HEK293 (cell line): ENCODE data around the gene COL12A1.

ENCODE experiments used
- CTCF ChIA-PET: fragments of 350-600 bp; formaldehyde crosslinking; extraction: SDS; loops from one replicate; lab custom pipeline; 2021; ENCODE audit warnings: antibody characterized with exemption; lab: Yijun Ruan, JAX
- POLR2A ChIA-PET: fragments of 300-600 bp; formaldehyde crosslinking; extraction: SDS; loops from one replicate; lab custom pipeline; 2020; ENCODE audit warnings: antibody characterized with exemption, inconsistent platforms; lab: Yijun Ruan, JAX
- H3K27ac ChIP-seq: fragments of 200-500 bp; sonication (Bioruptor generic); 2 replicates; pipeline ENCODE4 v1.5.1; 2014; ENCODE audit warnings: low read depth, low read length, control low read depth, inconsistent platforms; ENCODE audit errors: extremely low read depth
- H3K36me3 ChIP-seq, 2 experiments: fragments of 200-500 bp in 1 of 2; sonication (Bioruptor generic) in 1 of 2; 1 replicate in 1 of 2; 2 replicates in 1 of 2; pipeline ENCODE4 v1.5.1; 2014 to 2017; ENCODE audit warnings: inconsistent platforms in 2 of 2, low read length in 2 of 2; ENCODE audit not compliant: control insufficient read depth in 2 of 2, insufficient read depth in 1 of 2
- H3K4me1 ChIP-seq: fragments of 200-500 bp; sonication (Bioruptor generic); 2 replicates; pipeline ENCODE4 v1.5.1; 2014; ENCODE audit warnings: mild to moderate bottlenecking, low read length, inconsistent platforms; ENCODE audit not compliant: control insufficient read depth, insufficient read depth
- H3K4me3 ChIP-seq: 2 replicates; pipeline ENCODE4 v1.5.1; 2011; ENCODE audit warnings: low read depth, mild to moderate bottlenecking, control low read depth, low read length, moderate library complexity
- H3K9me3 ChIP-seq: fragments of 200-500 bp; sonication (Bioruptor generic); 2 replicates; pipeline ENCODE4 v1.5.1; 2014; ENCODE audit warnings: low read depth, low read length, inconsistent platforms; ENCODE audit not compliant: control insufficient read depth, insufficient read depth
- GLI2 ChIP-seq: fragments of 450-650 bp; formaldehyde crosslinking; IDR thresholded peaks from 2 replicates; pipeline ENCODE4; 2017; ENCODE audit warnings: missing biosample characterization, missing genetic modification characterization, low read depth, borderline replicate concordance
- KLF1 ChIP-seq: fragments of 450-650 bp; formaldehyde crosslinking; IDR thresholded peaks from 2 replicates; pipeline ENCODE4 v1.5.1; 2016; ENCODE audit warnings: missing biosample characterization, missing genetic modification characterization
- MZF1 ChIP-seq: fragments of 450-650 bp; formaldehyde crosslinking; IDR thresholded peaks from 2 replicates; pipeline ENCODE4 v1.5.1; 2017; ENCODE audit warnings: missing biosample characterization, missing genetic modification characterization, borderline replicate concordance
- ZBTB17 ChIP-seq: fragments of 450-650 bp; formaldehyde crosslinking; IDR thresholded peaks from 2 replicates; pipeline ENCODE4 v1.5.1; 2016; ENCODE audit warnings: missing biosample characterization, missing genetic modification characterization
- ZNF10 ChIP-seq: fragments of 450-650 bp; formaldehyde crosslinking; IDR thresholded peaks from 2 replicates; pipeline ENCODE4 v1.5.1; 2017; ENCODE audit warnings: missing biosample characterization, missing genetic modification characterization
- ZNF132 ChIP-seq: fragments of 450-650 bp; formaldehyde crosslinking; IDR thresholded peaks from 2 replicates; pipeline ENCODE4 v1.5.1; 2017; ENCODE audit warnings: missing biosample characterization, missing genetic modification characterization, borderline replicate concordance
- ZNF140 ChIP-seq: fragments of 450-650 bp; formaldehyde crosslinking; IDR thresholded peaks from 2 replicates; pipeline ENCODE4 v1.5.1; 2016; ENCODE audit warnings: missing biosample characterization, missing genetic modification characterization
- ZNF416 ChIP-seq: fragments of 450-650 bp; formaldehyde crosslinking; IDR thresholded peaks from 2 replicates; pipeline ENCODE4 v1.5.1; 2016; ENCODE audit warnings: missing biosample characterization, missing genetic modification characterization
- ZNF530 ChIP-seq: fragments of 450-650 bp; formaldehyde crosslinking; IDR thresholded peaks from 2 replicates; pipeline ENCODE4 v1.5.1; 2016; ENCODE audit warnings: low read depth, missing biosample characterization, missing genetic modification characterization
- ZNF549 ChIP-seq: fragments of 450-650 bp; IDR thresholded peaks from 2 replicates; pipeline ENCODE4 v1.5.1; 2018; ENCODE audit warnings: missing biosample characterization, missing genetic modification characterization, mild to moderate bottlenecking, inconsistent platforms, moderate library complexity
- ZNF560 ChIP-seq: fragments of 450-650 bp; formaldehyde crosslinking; IDR thresholded peaks from 2 replicates; pipeline ENCODE4 v1.5.1; 2017; ENCODE audit warnings: missing biosample characterization, missing genetic modification characterization, borderline replicate concordance
- ZNF664 ChIP-seq: fragments of 450-650 bp; formaldehyde crosslinking; IDR thresholded peaks from 2 replicates; pipeline ENCODE4 v1.5.1; 2016; ENCODE audit warnings: missing biosample characterization, missing genetic modification characterization
- ZNF76 ChIP-seq: fragments of 450-650 bp; formaldehyde crosslinking; IDR thresholded peaks from 2 replicates; pipeline ENCODE4; 2016; ENCODE audit warnings: low read depth, missing biosample characterization, missing genetic modification characterization, borderline replicate concordance
- TF ChIP-seq, protein P1 (sequence below): fragments of 450-650 bp; formaldehyde crosslinking; IDR thresholded peaks from 2 replicates; pipeline ENCODE4 v1.5.1; 2016; ENCODE audit warnings: missing biosample characterization, missing genetic modification characterization
- TF ChIP-seq, protein P2 (sequence below): fragments of 450-650 bp; formaldehyde crosslinking; optimal IDR thresholded peaks from 2 replicates; pipeline ENCODE3; 2016; ENCODE audit warnings: missing biosample characterization, mild to moderate bottlenecking, missing genetic modification characterization
- TF ChIP-seq, protein P3 (sequence below): fragments of 450-650 bp; formaldehyde crosslinking; IDR thresholded peaks from 2 replicates; pipeline ENCODE4 v1.5.1; 2016; ENCODE audit warnings: missing biosample characterization, missing genetic modification characterization
- TF ChIP-seq, protein P4 (sequence below): fragments of 450-650 bp; IDR thresholded peaks from 2 replicates; pipeline ENCODE4 v1.5.1; 2018; ENCODE audit warnings: missing biosample characterization, missing genetic modification characterization
- TF ChIP-seq, protein P5 (sequence below): fragments of 450-650 bp; formaldehyde crosslinking; IDR thresholded peaks from 2 replicates; pipeline ENCODE4 v1.5.1; 2016; ENCODE audit warnings: missing biosample characterization, missing genetic modification characterization

COL12A1 gene

DNA sequence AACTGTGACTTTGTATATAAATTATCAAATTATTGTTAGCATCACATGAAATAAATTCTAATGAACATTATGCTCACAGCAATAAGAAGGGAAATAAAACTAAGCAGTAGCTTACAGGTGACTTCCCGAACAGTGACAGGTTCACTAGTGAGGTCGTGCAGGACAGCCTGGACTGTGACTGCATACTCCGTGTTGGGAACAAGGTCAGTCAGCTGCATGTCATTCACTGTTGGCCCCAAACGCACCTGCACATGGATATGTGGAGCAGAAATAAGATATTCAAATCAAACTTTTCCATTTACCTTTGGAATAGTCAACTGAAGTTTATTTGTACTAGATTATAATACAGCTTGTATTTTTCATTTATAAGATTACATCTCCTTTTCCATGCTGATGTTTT is 60.6 kb downstream of the COL12A1 start (continued):
- TF ChIP-seq ZNF530 (tag by site-specific recombination) (no peak), ZNF549 (tag by site-specific recombination) (no peak), ZNF10 (tag by site-specific recombination) (no peak), ZNF560 (tag by site-specific recombination) (no peak), ZNF140 (tag by site-specific recombination) (no peak)
- TF ChIP-seq, protein P1, sequence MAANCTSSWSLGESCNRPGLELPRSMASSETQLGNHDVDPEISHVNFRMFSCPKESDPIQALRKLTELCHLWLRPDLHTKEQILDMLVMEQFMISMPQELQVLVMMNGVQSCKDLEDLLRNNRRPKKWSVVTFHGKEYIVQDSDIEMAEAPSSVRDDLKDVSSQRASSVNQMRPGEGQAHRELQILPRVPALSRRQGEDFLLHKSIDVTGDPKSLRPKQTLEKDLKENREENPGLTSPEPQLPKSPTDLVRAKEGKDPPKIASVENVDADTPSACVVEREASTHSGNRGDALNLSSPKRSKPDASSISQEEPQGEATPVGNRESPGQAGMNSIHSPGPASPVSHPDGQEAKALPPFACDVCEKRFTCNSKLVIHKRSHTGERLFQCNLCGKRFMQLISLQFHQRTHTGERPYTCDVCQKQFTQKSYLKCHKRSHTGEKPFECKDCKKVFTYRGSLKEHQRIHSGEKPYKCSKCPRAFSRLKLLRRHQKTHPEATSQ, result no peak

DNA sequence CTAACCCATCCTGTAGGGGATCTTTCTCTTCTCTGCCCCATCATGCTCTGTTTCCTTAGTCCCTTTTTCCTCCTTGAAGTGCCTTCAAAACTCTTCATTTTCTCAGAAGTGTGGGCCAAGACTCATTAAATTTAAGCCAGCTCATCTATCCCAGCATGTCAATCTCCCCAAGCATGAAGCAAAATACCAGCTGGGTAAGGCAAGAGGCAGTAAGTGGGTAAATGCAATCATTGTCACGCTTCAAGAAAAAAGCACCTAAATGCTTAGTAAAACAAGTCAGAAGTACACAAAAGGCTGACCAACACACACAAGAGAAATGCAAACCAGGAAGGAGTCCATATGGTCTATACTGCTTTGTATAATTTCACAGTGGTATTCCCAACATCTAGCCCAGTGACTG is 61.5 kb downstream of the COL12A1 start:
- POLR2A ChIA-PET, result no interaction called here
- no peak overlapping the region for H3K27ac ChIP-seq

DNA sequence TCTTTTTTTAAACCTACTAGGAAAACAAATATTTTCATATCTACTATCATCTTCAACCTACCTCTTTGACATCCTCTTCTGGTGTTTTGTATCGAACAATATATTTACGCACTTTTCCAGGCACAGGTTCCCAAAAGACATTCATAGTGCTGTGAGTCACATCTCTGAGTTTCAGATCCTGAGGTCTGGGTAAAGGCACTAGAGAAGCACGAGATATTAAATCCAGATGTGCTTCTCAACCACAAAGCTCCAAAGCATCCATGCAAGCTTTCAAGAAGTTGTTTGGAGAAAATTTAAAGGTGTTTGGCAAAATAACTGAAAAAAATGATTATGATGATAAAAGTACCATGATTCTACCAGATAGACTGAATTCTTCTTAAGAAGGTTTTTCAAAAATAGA is 62.7 kb downstream of the COL12A1 start:
- Histone ChIP-seq H3K36me3 (no peaks in the 10 kb centered on the region), H3K9me3 (no peaks in the 10 kb centered on the region), H3K27ac (no peak overlapping the region), H3K4me1 (no peaks in the 10 kb centered on the region), H3K4me3 (no peak overlapping the region)
- POLR2A ChIA-PET, result no interaction called here
- TF ChIP-seq ZNF76 (tag by site-specific recombination), result no peak
- CTCF ChIA-PET, result interaction anchor here (0.8 kb wide), 2 partner anchors 12 to 82 kb away, joined by 3 read pairs; no protein-coding TSS in a partner anchor

More for the DNA sequence above, 61.5 kb downstream of the COL12A1 start:
- Histone ChIP-seq H3K9me3 (no peaks in the 10 kb centered on the region), H3K36me3 (no peaks in the 10 kb centered on the region), H3K4me3 (no peak overlapping the region), H3K4me1 (no peaks in the 10 kb centered on the region)
- no peak for TF ChIP-seq MZF1
- TF ChIP-seq, protein P2, sequence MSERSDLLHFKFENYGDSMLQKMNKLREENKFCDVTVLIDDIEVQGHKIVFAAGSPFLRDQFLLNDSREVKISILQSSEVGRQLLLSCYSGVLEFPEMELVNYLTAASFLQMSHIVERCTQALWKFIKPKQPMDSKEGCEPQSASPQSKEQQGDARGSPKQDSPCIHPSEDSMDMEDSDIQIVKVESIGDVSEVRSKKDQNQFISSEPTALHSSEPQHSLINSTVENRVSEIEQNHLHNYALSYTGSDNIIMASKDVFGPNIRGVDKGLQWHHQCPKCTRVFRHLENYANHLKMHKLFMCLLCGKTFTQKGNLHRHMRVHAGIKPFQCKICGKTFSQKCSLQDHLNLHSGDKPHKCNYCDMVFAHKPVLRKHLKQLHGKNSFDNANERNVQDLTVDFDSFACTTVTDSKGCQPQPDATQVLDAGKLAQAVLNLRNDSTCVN, result no peak
- no peak for TF ChIP-seq ZNF416 (tag by site-specific recombination)
- CTCF ChIA-PET, result no interaction called here

DNA sequence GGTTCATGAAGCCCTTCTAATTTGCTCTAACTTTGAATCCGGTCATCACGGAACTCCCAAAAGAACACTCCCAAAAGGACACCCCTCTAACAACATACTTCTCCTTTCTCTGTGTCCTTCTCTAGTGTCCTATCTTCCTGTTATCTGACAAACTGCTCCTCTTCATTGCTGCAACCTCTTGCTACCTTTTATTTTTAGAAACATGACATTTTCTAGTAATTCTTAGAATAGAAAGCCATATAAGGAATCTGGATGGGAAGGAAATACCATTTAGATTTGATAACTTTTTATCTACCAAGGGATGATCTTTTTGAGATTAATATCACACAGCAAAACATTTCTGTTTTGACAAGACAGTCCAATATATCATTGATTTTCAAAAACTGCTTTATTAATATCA is 63.1 kb downstream of the COL12A1 start:
- no peaks in the 10 kb centered on the region for H3K36me3 ChIP-seq
- H3K27ac ChIP-seq, result no peak overlapping the region
- no peak overlapping the region for H3K4me3 ChIP-seq
- ChIA-PET POLR2A (no interaction called here), CTCF (interaction anchor here (0.6 kb wide), 1 partner anchor 734 kb away, joined by 3 read pairs; no protein-coding TSS in a partner anchor)
- no peaks in the 10 kb centered on the region for H3K9me3 ChIP-seq
- no peaks in the 10 kb centered on the region for H3K4me1 ChIP-seq
- TF ChIP-seq, protein P3, sequence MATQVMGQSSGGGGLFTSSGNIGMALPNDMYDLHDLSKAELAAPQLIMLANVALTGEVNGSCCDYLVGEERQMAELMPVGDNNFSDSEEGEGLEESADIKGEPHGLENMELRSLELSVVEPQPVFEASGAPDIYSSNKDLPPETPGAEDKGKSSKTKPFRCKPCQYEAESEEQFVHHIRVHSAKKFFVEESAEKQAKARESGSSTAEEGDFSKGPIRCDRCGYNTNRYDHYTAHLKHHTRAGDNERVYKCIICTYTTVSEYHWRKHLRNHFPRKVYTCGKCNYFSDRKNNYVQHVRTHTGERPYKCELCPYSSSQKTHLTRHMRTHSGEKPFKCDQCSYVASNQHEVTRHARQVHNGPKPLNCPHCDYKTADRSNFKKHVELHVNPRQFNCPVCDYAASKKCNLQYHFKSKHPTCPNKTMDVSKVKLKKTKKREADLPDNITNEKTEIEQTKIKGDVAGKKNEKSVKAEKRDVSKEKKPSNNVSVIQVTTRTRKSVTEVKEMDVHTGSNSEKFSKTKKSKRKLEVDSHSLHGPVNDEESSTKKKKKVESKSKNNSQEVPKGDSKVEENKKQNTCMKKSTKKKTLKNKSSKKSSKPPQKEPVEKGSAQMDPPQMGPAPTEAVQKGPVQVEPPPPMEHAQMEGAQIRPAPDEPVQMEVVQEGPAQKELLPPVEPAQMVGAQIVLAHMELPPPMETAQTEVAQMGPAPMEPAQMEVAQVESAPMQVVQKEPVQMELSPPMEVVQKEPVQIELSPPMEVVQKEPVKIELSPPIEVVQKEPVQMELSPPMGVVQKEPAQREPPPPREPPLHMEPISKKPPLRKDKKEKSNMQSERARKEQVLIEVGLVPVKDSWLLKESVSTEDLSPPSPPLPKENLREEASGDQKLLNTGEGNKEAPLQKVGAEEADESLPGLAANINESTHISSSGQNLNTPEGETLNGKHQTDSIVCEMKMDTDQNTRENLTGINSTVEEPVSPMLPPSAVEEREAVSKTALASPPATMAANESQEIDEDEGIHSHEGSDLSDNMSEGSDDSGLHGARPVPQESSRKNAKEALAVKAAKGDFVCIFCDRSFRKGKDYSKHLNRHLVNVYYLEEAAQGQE, result no peak
- TF ChIP-seq, protein P4, sequence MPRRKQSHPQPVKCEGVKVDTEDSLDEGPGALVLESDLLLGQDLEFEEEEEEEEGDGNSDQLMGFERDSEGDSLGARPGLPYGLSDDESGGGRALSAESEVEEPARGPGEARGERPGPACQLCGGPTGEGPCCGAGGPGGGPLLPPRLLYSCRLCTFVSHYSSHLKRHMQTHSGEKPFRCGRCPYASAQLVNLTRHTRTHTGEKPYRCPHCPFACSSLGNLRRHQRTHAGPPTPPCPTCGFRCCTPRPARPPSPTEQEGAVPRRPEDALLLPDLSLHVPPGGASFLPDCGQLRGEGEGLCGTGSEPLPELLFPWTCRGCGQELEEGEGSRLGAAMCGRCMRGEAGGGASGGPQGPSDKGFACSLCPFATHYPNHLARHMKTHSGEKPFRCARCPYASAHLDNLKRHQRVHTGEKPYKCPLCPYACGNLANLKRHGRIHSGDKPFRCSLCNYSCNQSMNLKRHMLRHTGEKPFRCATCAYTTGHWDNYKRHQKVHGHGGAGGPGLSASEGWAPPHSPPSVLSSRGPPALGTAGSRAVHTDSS (tag by site-specific recombination), result no peak
- no peak for TF ChIP-seq ZNF664
- no peak for TF ChIP-seq KLF1
- no peak for TF ChIP-seq GLI2 (tag by site-specific recombination)
- TF ChIP-seq, protein P5, sequence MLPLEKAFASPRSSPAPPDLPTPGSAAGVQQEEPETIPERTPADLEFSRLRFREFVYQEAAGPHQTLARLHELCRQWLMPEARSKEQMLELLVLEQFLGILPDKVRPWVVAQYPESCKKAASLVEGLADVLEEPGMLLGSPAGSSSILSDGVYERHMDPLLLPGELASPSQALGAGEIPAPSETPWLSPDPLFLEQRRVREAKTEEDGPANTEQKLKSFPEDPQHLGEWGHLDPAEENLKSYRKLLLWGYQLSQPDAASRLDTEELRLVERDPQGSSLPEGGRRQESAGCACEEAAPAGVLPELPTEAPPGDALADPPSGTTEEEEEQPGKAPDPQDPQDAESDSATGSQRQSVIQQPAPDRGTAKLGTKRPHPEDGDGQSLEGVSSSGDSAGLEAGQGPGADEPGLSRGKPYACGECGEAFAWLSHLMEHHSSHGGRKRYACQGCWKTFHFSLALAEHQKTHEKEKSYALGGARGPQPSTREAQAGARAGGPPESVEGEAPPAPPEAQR (tag by site-specific recombination), result no peak
- no peak for TF ChIP-seq ZNF132 (tag by site-specific recombination)
- TF ChIP-seq ZBTB17, result no peak
